SK-N-MC (cell line): ENCODE results near the gene DHRS1.

Experiments used
- DNase-seq: peaks from one replicate; pipeline ENCODE4 v3.0.0-alpha.2; 2011; ENCODE audit warnings: low read depth, low spot score
- H3K27ac ChIP-seq: fragments of 200-600 bp; sonication (generic); 2 replicates; pipeline ENCODE4 v1.5.1; 2016; ENCODE audit warnings: mixed run types
- H3K36me3 ChIP-seq: fragments of 200-600 bp; sonication (generic); 2 replicates; pipeline ENCODE4 v1.6.1; 2017; ENCODE audit warnings: antibody characterized with exemption, low read length, mixed read lengths; ENCODE audit not compliant: insufficient read depth
- H3K4me3 ChIP-seq: fragments of 200-600 bp; sonication (generic); 2 replicates; pipeline ENCODE4 v1.5.1; 2016
- H3K9ac ChIP-seq: fragments of 200-600 bp; sonication (generic); 2 replicates; pipeline ENCODE4 v1.8.0; 2017; ENCODE audit warnings: mixed run types, mixed read lengths; ENCODE audit not compliant: insufficient read length
- H3K9me3 ChIP-seq: fragments of 200-600 bp; sonication (generic); 2 replicates; pipeline ENCODE4 v1.6.1; 2017; ENCODE audit warnings: low read depth, mild to moderate bottlenecking, antibody characterized with exemption, low read length, moderate library complexity, mixed read lengths
- EZH2 ChIP-seq: fragments of 200-600 bp; sonication (generic); IDR thresholded peaks from one replicate; pipeline ENCODE4 v1.6.1; 2017; ENCODE audit warnings: antibody characterized with exemption
- FOXP2 ChIP-seq: optimal IDR thresholded peaks from 2 replicates; pipeline ENCODE3; 2011; ENCODE audit warnings: mild to moderate bottlenecking, moderate library complexity; ENCODE audit not compliant: insufficient read depth; ENCODE audit errors: extremely low read length, control extremely low read depth
- POLR2AphosphoS5 ChIP-seq: IDR thresholded peaks from 2 replicates; pipeline ENCODE4 v1.6.1; 2012; ENCODE audit warnings: mild to moderate bottlenecking, low read depth, low read length, borderline replicate concordance

Gene DHRS1

DNA sequence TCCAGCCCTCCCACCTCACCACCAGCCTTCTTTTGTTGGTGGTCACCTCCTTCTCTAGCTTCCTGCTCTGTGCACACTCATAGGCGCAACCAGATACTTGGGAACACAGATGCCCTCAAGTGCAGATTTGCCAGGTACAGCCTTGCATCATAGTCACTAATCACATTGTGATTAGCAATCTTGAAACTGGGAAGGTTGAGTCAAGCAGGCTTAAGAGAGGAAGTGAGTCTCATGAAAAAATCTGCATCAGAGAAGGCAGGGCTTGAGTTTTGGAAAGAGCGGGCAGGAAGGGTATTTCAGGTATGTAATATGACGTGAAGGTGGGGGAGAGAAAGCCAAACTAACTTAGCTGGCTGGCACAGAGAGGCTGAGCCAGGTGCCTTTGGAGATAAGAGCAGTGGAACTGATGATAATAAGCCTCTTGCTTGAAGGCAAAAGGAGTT, 25.5 kb downstream of the DHRS1 start:
- no peaks in the 10 kb centered on the region for H3K36me3 ChIP-seq
- TF ChIP-seq POLR2AphosphoS5 (no peak), FOXP2 (no peak)
- H3K9me3 ChIP-seq: no peaks in the 10 kb centered on the region
- no peak overlapping the region for H3K27ac ChIP-seq
- no peak overlapping the region for H3K9ac ChIP-seq
- no peak for DNase-seq
- no peak overlapping the region for H3K4me3 ChIP-seq

DNA sequence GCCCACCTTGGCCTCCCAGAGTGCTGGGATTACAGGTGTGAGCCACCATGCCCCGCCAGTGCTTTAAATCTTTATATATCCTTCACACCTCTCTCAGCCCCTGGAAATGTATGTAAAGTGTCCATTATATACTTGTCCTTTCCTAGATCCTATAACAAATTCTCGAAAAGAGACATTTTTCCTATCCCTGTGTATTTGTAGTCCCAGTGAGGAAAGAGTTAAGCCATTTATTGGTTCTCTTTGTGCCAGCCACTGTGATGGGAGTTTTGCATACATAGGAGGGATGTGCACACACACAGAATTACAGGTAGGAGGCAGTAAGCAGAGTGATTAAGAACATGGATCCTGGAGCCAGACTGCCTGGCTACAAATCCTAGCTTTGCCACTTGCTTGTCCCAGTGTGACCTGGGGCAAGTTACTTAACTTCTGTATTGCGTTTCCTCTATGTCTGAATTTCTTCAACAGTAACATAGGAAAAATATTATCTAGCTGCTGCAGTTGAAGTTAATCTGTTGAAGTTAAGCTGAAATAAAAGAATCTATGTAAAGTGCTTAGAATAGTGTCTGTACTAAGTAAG, 26.1 kb downstream of the DHRS1 start:
- H3K9ac ChIP-seq: no peak overlapping the region
- H3K27ac ChIP-seq: no peak overlapping the region
- H3K4me3 ChIP-seq: no peak overlapping the region
- H3K36me3 ChIP-seq: no peaks in the 10 kb centered on the region
- no peak for DNase-seq
- TF ChIP-seq POLR2AphosphoS5 (no peak), FOXP2 (no peak), EZH2 (no peak)
- no peaks in the 10 kb centered on the region for H3K9me3 ChIP-seq

DNA sequence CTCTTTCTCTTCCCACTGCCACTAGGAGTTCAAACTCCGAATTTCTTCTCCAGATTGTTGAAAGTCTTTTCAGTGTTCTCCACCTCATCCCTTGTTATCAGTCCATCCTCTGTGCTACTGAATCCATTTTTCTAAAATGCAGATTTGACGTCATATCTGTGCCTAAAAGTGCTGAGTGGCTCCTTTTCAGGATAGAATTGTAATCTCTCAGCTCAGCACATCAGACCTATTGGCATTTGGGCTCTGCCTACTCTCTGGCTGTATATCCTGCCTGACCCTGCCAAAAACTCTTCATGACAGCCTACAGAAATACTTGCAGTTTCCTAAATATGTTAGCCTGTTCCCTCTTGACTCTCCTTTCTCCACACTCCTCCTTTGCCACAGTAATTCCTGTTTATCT, 27.1 kb downstream of the DHRS1 start:
- no peak for TF ChIP-seq FOXP2
- no peak for TF ChIP-seq EZH2
- no peak for TF ChIP-seq POLR2AphosphoS5
- DNase-seq: no peak
- Histone ChIP-seq H3K4me3 (no peak overlapping the region; the same call in 1 of the 2 replicates), H3K36me3 (no peaks in the 10 kb centered on the region), H3K9ac (peak overlapping the region; percentile 18), H3K9me3 (no peaks in the 10 kb centered on the region), H3K27ac (no peak overlapping the region)

DNA sequence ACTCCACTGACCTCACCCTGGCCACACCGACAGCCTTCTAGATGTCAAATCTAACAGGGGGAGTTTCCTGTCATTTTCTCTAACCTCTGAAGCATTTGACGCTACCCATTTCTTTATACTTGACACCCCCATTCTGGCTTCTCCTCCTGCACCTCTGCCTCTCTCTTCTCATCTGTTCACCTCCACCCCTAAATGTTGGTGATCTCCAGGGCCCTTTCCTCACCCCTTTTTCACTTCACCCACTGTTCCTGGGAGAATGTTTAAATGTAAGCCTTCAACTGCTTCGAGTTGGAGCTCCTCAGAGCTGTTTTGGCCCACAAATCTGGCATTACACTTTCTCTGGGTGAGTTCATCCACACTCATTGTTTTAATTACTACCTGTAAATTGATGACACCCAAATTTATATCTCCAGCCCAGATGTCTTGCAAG, 27.7 kb downstream of the DHRS1 start:
- TF ChIP-seq EZH2 (no peak), POLR2AphosphoS5 (no peak), FOXP2 (no peak)
- Histone ChIP-seq H3K36me3 (no peaks in the 10 kb centered on the region), H3K9ac (peak overlapping the region; percentile 98), H3K9me3 (no peaks in the 10 kb centered on the region), H3K4me3 (peak overlapping the region; percentile 91), H3K27ac (no peak overlapping the region)
- no peak for DNase-seq

DNA sequence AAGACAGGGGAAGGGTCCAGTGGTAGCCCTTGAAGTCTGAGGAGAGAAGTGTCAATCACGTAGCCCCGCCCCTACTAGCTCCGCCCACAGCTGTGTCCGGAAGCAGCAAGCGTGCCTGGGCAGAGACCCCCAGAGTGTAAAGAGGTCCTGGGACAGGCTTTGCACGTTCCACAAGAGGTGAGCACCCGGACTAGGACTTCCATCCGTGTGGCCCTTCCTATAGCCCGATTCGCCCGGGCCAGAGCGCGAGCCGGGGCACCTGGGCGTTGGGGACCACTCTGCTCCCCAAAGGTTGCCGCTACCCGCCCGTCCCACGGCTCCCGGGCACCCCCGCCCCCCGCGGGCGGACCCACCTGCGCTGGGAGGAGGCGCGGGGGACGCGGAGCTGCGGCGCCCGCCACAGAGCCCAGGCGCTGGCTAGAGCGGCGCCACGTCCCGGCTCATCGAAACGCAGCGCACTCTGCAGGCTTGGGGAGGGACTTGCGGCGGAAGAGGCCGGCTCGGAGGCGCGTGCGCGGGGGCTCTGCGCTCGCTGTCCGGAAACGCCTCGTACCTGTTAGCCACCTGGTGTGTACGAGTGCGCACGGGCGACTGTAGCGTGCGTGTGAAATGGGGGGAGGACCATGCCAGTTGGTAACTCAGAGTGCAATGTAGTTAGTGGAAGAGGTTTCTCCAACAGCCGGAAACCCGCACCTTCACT, 28.3 kb downstream of the DHRS1 start, which contains the start of gene RABGGTA:
RABGGTA (minus strand) TSS at position 464 of the 700 bp plus-strand sequence. CDS start 482 bp downstream, outside the sequence.
- peak within 1 kb of the TSS; percentile 98 for H3K9ac ChIP-seq
- H3K36me3 ChIP-seq: no peaks in the 10 kb centered on the region
- no peaks in the 10 kb centered on the region for H3K9me3 ChIP-seq
- peak; percentile 18 for DNase-seq
- no peak for TF ChIP-seq EZH2
- TF ChIP-seq POLR2AphosphoS5: peak; percentile 80
- peak; percentile 79 for TF ChIP-seq FOXP2
- peak within 1 kb of the TSS; percentile 94 for H3K27ac ChIP-seq
- peak within 1 kb of the TSS; percentile 91 for H3K4me3 ChIP-seq

DNA sequence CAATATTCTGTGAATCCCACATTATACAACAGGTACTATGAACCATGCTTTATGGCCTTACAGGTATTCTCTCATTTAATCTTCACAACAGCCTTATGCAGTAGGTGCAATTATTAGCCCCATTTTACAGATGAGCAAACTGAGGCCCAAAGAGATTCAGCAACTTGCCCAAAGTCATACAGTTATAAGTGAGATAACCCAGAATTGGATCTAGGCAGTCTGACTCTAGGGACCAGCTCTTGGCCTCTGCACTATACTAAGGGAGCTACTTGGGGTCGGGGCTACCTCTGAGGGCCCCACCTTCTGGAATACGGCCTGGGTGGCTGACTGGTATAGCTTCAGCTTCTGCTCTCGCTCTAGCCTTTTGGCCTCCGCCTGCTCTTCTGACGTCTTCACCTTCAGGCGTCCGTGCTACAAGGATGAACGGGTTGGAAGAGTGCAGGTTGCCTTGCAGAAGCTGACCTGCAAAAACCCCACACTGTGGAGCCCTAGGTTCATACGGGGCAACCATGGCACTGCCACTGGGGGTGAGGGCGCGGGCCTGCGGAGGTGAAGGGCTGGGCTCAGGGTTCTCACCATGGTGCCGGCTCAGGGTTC, 28.9 kb downstream of the DHRS1 start:
- Histone ChIP-seq H3K9me3 (no peaks in the 10 kb centered on the region), H3K36me3 (no peaks in the 10 kb centered on the region), H3K9ac (peak overlapping the region; percentile 98), H3K27ac (peak overlapping the region; percentile 94), H3K4me3 (peak overlapping the region; percentile 91)
- TF ChIP-seq POLR2AphosphoS5 (no peak), EZH2 (no peak), FOXP2 (no peak)
- DNase-seq: no peak

DNA sequence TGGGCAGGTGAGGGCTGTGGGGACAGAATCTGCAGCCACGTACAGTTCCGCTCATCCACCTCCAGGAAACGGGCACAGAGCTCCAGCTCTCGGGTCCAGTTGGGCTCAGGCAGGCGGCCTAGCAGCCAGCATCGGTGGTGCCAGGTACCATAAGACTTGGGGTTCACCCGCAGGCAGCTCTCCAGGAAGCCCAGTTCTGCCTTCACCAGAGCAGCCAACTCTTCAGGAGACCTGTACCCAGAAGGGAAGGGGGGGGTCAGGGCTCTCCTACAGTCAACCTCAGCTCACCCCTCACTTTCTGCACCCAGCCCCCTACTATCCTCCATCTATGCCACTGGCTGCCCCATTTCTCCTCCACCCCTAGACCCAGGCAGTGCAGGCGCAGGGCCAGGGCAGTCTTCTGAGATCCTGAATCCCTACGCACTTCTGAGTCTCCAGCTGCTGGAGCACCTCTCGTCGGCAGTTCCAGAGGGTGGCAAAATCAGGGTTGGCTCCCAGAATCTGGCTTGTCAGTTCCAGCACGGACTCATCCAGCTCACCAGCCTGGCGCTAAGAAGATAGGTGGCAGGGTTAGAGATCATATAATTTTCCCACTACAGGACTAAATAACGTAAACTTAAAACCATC, 29.6 kb downstream of the DHRS1 start:
- no peak for DNase-seq
- Histone ChIP-seq H3K36me3 (no peaks in the 10 kb centered on the region), H3K4me3 (no peak overlapping the region), H3K9me3 (no peaks in the 10 kb centered on the region), H3K27ac (no peak overlapping the region), H3K9ac (no peak overlapping the region)
- TF ChIP-seq EZH2: no peak
- no peak for TF ChIP-seq POLR2AphosphoS5
- TF ChIP-seq FOXP2: no peak

DNA sequence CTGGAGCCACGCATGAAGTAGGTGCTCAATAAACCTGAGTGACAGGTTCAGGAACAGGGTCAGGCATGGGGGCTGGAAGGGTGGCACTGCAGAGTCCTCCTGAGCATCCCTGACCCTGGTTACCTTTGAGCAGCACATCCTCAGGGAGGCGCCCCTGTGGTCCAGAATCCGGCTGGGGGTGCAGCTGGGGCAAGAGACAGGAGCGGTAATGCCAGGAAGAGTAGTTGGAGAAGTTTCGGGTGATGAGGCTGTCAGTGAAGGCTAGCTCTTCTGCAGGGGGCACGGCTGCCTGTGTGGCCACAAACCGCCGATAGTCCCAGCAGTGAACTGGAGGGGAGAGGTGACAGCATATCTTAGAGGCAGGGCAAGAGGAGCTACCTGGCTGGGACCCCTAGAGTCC, 30.2 kb downstream of the DHRS1 start:
- Histone ChIP-seq H3K4me3 (no peak overlapping the region), H3K27ac (no peak overlapping the region), H3K36me3 (no peaks in the 10 kb centered on the region), H3K9ac (no peak overlapping the region), H3K9me3 (no peaks in the 10 kb centered on the region)
- no peak for DNase-seq
- no peak for TF ChIP-seq FOXP2
- no peak for TF ChIP-seq EZH2
- TF ChIP-seq POLR2AphosphoS5: no peak
